HepG2 (cell line): ENCODE results near the gene MND1. TPM values are rescaled to one million over a fixed set of nuclear protein-coding genes. Genes with fewer than 3 reads are reported as not detected.
A peak's percentile ranks its signal among the peaks of the same experiment; 100 is the strongest.

ENCODE experiments used
- ETV6 ChIP-seq: sonication (generic); formaldehyde crosslinking; conservative IDR thresholded peaks from 2 replicates; pipeline ENCODE4 v1.4.0; 2020; ENCODE audit warnings: missing genetic modification reagents
- HIVEP1 ChIP-seq: sonication (generic); formaldehyde crosslinking; IDR thresholded peaks from 2 replicates; pipeline ENCODE4 v1.4.0; 2020; ENCODE audit warnings: mild to moderate bottlenecking, missing genetic modification reagents
- HNRNPK ChIP-seq: fragments of 200-400 bp; formaldehyde crosslinking; IDR thresholded peaks from 2 replicates; pipeline ENCODE4 v1.6.1; 2018; ENCODE audit warnings: low read length, low read depth, moderate library complexity, mild to moderate bottlenecking; ENCODE audit not compliant: poor library complexity, severe bottlenecking
- MEF2D ChIP-seq: sonication (generic); formaldehyde crosslinking; IDR thresholded peaks from 2 replicates; pipeline ENCODE4 v1.5.1; 2020; ENCODE audit warnings: mild to moderate bottlenecking, missing genetic modification reagents
- SALL1 ChIP-seq: sonication (generic); formaldehyde crosslinking; IDR thresholded peaks from 2 replicates; pipeline ENCODE4 v1.8.0; 2022; ENCODE audit warnings: mild to moderate bottlenecking, missing genetic modification reagents
- ZBTB38 ChIP-seq: sonication (generic); formaldehyde crosslinking; IDR thresholded peaks from 2 replicates; pipeline ENCODE4 v1.5.1; 2020; ENCODE audit warnings: mild to moderate bottlenecking, missing genetic modification reagents
- ZNF383 ChIP-seq: sonication (generic); formaldehyde crosslinking; IDR thresholded peaks from 2 replicates; pipeline ENCODE4 v1.4.0; 2020; ENCODE audit warnings: missing genetic modification reagents, mild to moderate bottlenecking, borderline replicate concordance
- ZNF776 ChIP-seq: sonication (generic); formaldehyde crosslinking; IDR thresholded peaks from 2 replicates; pipeline ENCODE4 v1.4.0; 2020; ENCODE audit warnings: mild to moderate bottlenecking, missing genetic modification reagents
- polyA plus RNA-seq, 8 experiments: library from polyadenylated mRNA; depleted of rRNA in 3 of 8; stranded (reverse) in 7 of 8; unstranded in 1 of 8; fragments of >200 nt; fragmentation: Illumina TruSeq in 4 of 8; extraction: Trizol in 4 of 8; gene quantifications; 2 replicates each; pipeline versions ENCODE4 v1.2.1 to v1.2.3, GENCODE V29; 2011 to 2016; ENCODE audit warnings: low read depth in 4 of 8, missing spikeins in 1 of 8, mixed read lengths in 1 of 8; ENCODE audit not compliant: insufficient read depth in 1 of 8
- total RNA-seq, 5 experiments: library from RNA; depleted of rRNA; stranded (reverse); fragments of >200 nt; fragmentation: Illumina TruSeq; extraction: Trizol; gene quantifications; 2 replicates each; pipeline ENCODE4 v1.2.3, GENCODE V29; 2016; ENCODE audit warnings: low read depth in 1 of 5
- TF ChIP-seq, protein P1 (sequence below): sonication (generic); formaldehyde crosslinking; IDR thresholded peaks from 2 replicates; pipeline ENCODE4 v1.5.1; 2020; ENCODE audit warnings: mild to moderate bottlenecking, missing genetic modification reagents, moderate library complexity
- TF ChIP-seq, protein P2 (sequence below): sonication (generic); formaldehyde crosslinking; IDR thresholded peaks from one replicate; pipeline ENCODE4 v1.5.1; 2020; ENCODE audit warnings: mild to moderate bottlenecking, missing genetic modification reagents; ENCODE audit errors: not compliant biosample characterization
- TF ChIP-seq, protein P3 (sequence below): sonication (generic); formaldehyde crosslinking; IDR thresholded peaks from 2 replicates; pipeline ENCODE4 v1.9.0; 2022; ENCODE audit warnings: missing genetic modification reagents, mild to moderate bottlenecking, borderline replicate concordance

Gene MND1
- total and polyA plus RNA-seq, 2 of the 13 experiments (the other 11 are each of a cell fraction or from before 2014, with no cell fraction given) = 4.8 to 30.7 TPM

- TF ChIP-seq, protein P1, sequence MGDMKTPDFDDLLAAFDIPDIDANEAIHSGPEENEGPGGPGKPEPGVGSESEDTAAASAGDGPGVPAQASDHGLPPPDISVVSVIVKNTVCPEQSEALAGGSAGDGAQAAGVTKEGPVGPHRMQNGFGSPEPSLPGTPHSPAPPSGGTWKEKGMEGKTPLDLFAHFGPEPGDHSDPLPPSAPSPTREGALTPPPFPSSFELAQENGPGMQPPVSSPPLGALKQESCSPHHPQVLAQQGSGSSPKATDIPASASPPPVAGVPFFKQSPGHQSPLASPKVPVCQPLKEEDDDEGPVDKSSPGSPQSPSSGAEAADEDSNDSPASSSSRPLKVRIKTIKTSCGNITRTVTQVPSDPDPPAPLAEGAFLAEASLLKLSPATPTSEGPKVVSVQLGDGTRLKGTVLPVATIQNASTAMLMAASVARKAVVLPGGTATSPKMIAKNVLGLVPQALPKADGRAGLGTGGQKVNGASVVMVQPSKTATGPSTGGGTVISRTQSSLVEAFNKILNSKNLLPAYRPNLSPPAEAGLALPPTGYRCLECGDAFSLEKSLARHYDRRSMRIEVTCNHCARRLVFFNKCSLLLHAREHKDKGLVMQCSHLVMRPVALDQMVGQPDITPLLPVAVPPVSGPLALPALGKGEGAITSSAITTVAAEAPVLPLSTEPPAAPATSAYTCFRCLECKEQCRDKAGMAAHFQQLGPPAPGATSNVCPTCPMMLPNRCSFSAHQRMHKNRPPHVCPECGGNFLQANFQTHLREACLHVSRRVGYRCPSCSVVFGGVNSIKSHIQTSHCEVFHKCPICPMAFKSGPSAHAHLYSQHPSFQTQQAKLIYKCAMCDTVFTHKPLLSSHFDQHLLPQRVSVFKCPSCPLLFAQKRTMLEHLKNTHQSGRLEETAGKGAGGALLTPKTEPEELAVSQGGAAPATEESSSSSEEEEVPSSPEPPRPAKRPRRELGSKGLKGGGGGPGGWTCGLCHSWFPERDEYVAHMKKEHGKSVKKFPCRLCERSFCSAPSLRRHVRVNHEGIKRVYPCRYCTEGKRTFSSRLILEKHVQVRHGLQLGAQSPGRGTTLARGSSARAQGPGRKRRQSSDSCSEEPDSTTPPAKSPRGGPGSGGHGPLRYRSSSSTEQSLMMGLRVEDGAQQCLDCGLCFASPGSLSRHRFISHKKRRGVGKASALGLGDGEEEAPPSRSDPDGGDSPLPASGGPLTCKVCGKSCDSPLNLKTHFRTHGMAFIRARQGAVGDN (CRISPR knock-in tag) = peak; percentile 70
- TF ChIP-seq SALL1 (CRISPR knock-in tag) (peak; percentile 30; the same call in 1 of the 2 replicates), ZNF776 (CRISPR knock-in tag) (0 out of 2 replicates have a peak, but pooled peaks have one; percentile 30), HIVEP1 (0 out of 2 replicates have a peak, but pooled peaks have one; percentile 41), ETV6 (CRISPR knock-in tag) (no peak), ZBTB38 (CRISPR knock-in tag) (peak; percentile 58), ZNF383 (CRISPR knock-in tag) (no peak), HNRNPK (no peak), MEF2D (CRISPR knock-in tag) (0 out of 2 replicates have a peak, but pooled peaks have one; percentile 17)
- TF ChIP-seq, protein P2, sequence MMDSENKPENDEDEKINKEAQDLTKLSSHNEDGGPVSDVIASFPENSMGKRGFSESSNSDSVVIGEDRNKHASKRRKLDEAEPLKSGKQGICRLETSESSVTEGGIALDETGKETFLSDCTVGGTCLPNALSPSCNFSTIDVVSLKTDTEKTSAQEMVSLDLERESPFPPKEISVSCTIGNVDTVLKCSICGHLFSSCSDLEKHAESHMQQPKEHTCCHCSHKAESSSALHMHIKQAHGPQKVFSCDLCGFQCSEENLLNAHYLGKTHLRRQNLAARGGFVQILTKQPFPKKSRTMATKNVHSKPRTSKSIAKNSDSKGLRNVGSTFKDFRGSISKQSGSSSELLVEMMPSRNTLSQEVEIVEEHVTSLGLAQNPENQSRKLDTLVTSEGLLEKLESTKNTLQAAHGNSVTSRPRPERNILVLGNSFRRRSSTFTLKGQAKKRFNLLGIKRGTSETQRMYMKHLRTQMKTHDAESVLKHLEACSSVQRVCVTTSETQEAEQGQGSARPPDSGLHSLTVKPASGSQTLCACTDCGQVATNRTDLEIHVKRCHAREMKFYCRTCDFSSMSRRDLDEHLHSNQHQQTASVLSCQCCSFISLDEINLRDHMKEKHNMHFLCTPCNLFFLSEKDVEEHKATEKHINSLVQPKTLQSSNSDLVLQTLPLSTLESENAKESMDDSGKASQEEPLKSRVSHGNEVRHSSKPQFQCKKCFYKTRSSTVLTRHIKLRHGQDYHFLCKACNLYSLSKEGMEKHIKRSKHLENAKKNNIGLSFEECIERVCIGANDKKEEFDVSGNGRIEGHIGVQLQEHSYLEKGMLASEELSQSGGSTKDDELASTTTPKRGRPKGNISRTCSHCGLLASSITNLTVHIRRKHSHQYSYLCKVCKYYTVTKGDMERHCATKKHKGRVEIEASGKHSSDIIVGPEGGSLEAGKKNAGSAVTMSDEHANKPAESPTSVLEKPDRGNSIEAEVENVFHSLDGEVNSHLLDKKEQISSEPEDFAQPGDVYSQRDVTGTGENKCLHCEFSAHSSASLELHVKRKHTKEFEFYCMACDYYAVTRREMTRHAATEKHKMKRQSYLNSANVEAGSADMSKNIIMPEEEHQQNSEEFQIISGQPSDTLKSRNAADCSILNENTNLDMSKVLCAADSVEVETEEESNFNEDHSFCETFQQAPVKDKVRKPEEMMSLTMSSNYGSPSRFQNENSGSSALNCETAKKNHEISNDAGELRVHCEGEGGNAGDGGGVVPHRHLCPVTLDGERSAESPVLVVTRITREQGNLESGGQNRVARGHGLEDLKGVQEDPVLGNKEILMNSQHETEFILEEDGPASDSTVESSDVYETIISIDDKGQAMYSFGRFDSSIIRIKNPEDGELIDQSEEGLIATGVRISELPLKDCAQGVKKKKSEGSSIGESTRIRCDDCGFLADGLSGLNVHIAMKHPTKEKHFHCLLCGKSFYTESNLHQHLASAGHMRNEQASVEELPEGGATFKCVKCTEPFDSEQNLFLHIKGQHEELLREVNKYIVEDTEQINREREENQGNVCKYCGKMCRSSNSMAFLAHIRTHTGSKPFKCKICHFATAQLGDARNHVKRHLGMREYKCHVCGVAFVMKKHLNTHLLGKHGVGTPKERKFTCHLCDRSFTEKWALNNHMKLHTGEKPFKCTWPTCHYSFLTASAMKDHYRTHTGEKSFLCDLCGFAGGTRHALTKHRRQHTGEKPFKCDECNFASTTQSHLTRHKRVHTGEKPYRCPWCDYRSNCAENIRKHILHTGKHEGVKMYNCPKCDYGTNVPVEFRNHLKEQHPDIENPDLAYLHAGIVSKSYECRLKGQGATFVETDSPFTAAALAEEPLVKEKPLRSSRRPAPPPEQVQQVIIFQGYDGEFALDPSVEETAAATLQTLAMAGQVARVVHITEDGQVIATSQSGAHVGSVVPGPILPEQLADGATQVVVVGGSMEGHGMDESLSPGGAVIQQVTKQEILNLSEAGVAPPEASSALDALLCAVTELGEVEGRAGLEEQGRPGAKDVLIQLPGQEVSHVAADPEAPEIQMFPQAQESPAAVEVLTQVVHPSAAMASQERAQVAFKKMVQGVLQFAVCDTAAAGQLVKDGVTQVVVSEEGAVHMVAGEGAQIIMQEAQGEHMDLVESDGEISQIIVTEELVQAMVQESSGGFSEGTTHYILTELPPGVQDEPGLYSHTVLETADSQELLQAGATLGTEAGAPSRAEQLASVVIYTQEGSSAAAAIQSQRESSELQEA (CRISPR knock-in tag) = peak; percentile 79
- TF ChIP-seq, protein P3, sequence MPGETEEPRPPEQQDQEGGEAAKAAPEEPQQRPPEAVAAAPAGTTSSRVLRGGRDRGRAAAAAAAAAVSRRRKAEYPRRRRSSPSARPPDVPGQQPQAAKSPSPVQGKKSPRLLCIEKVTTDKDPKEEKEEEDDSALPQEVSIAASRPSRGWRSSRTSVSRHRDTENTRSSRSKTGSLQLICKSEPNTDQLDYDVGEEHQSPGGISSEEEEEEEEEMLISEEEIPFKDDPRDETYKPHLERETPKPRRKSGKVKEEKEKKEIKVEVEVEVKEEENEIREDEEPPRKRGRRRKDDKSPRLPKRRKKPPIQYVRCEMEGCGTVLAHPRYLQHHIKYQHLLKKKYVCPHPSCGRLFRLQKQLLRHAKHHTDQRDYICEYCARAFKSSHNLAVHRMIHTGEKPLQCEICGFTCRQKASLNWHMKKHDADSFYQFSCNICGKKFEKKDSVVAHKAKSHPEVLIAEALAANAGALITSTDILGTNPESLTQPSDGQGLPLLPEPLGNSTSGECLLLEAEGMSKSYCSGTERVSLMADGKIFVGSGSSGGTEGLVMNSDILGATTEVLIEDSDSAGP = peak; percentile 25; the same call in 1 of the 2 replicates
Observed at GRCh38 chr4:153451911-153452657, 107.6 kb downstream of the MND1 start (continued).
